ENCODE data around the gene INHBB.
A peak's percentile ranks its signal among the peaks of the same experiment; 100 is the strongest.

DNA sequence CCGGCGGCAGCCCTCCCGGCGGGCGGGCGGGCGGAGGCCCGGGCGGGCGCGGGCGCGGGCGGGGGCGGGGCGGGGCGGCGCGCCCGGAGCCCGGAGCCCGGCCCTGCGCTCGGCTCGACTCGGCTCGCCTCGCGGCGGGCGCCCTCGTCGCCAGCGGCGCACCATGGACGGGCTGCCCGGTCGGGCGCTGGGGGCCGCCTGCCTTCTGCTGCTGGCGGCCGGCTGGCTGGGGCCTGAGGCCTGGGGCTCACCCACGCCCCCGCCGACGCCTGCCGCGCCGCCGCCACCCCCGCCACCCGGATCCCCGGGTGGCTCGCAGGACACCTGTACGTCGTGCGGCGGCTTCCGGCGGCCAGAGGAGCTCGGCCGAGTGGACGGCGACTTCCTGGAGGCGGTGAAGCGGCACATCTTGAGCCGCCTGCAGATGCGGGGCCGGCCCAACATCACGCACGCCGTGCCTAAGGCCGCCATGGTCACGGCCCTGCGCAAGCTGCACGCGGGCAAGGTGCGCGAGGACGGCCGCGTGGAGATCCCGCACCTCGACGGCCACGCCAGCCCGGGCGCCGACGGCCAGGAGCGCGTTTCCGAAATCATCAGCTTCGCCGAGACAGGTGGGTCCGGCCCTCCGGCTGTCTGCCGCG, at the start of gene INHBB:
- TF ChIP-seq, protein P1, sequence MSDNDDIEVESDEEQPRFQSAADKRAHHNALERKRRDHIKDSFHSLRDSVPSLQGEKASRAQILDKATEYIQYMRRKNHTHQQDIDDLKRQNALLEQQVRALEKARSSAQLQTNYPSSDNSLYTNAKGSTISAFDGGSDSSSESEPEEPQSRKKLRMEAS (IDR thresholded peaks at IDR 0.05): peak; percentile 51; the same call in 1 of the 2 replicates
- TF ChIP-seq, protein P2, sequence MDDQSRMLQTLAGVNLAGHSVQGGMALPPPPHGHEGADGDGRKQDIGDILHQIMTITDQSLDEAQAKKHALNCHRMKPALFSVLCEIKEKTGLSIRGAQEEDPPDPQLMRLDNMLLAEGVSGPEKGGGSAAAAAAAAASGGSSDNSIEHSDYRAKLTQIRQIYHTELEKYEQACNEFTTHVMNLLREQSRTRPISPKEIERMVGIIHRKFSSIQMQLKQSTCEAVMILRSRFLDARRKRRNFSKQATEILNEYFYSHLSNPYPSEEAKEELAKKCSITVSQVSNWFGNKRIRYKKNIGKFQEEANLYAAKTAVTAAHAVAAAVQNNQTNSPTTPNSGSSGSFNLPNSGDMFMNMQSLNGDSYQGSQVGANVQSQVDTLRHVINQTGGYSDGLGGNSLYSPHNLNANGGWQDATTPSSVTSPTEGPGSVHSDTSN (IDR thresholded peaks at IDR 0.05): no peak
- TF ChIP-seq RFX5 (IDR thresholded peaks at IDR 0.05): no peak
